KMS-11 (cell line): ENCODE results near the gene TPPP2.

Experiments
- H2AFZ ChIP-seq: fragments of 200-600 bp; sonication (generic); 2 replicates; pipeline ENCODE4 v1.6.1; 2016; ENCODE audit warnings: antibody characterized with exemption, mixed run types, low read depth
- H3K27ac ChIP-seq: fragments of 200-600 bp; sonication (generic); 2 replicates; pipeline ENCODE4 v1.6.1; 2016; ENCODE audit warnings: mild to moderate bottlenecking, mixed run types
- H3K27me3 ChIP-seq: fragments of 200-600 bp; sonication (generic); 2 replicates; pipeline ENCODE4 v1.6.1; 2017; ENCODE audit warnings: mild to moderate bottlenecking, low read depth, mixed run types, moderate library complexity; ENCODE audit not compliant: insufficient read depth
- H3K36me3 ChIP-seq: fragments of 200-600 bp; sonication (generic); 2 replicates; pipeline ENCODE4 v1.6.1; 2017; ENCODE audit warnings: mild to moderate bottlenecking, mixed run types; ENCODE audit not compliant: insufficient read depth
- H3K4me1 ChIP-seq: fragments of 200-600 bp; sonication (generic); 2 replicates; pipeline ENCODE4 v1.6.1; 2016; ENCODE audit warnings: mild to moderate bottlenecking, low read depth, mixed run types; ENCODE audit not compliant: poor library complexity, severe bottlenecking
- H3K4me2 ChIP-seq: fragments of 200-600 bp; sonication (generic); 2 replicates; pipeline ENCODE4 v1.7.0; 2016; ENCODE audit warnings: mild to moderate bottlenecking, mixed run types
- H3K4me3 ChIP-seq: fragments of 200-600 bp; sonication (generic); IDR thresholded peaks from 2 replicates; pipeline ENCODE4 v1.6.1; 2017; ENCODE audit warnings: low read depth, low read length, mixed read lengths; ENCODE audit not compliant: insufficient read depth
- H3K79me2 ChIP-seq: fragments of 200-600 bp; sonication (generic); 2 replicates; pipeline ENCODE4 v1.6.1; 2016; ENCODE audit warnings: low read depth, mixed run types; ENCODE audit not compliant: insufficient read depth
- H3K9ac ChIP-seq: fragments of 200-600 bp; sonication (generic); 2 replicates; pipeline ENCODE4 v1.6.1; 2016; ENCODE audit warnings: mild to moderate bottlenecking, mixed run types
- H4K20me1 ChIP-seq: fragments of 200-600 bp; sonication (generic); 2 replicates; pipeline ENCODE4 v1.6.1; 2016; ENCODE audit warnings: mild to moderate bottlenecking, mixed run types; ENCODE audit not compliant: insufficient read depth
- TF ChIP-seq, protein P1 (sequence below): fragments of 200-600 bp; sonication (generic); conservative IDR thresholded peaks from 2 replicates; pipeline ENCODE4 v1.6.1; 2017; ENCODE audit warnings: low read depth, mild to moderate bottlenecking, antibody characterized with exemption, low read length, moderate library complexity, mixed read lengths

Gene TPPP2

DNA sequence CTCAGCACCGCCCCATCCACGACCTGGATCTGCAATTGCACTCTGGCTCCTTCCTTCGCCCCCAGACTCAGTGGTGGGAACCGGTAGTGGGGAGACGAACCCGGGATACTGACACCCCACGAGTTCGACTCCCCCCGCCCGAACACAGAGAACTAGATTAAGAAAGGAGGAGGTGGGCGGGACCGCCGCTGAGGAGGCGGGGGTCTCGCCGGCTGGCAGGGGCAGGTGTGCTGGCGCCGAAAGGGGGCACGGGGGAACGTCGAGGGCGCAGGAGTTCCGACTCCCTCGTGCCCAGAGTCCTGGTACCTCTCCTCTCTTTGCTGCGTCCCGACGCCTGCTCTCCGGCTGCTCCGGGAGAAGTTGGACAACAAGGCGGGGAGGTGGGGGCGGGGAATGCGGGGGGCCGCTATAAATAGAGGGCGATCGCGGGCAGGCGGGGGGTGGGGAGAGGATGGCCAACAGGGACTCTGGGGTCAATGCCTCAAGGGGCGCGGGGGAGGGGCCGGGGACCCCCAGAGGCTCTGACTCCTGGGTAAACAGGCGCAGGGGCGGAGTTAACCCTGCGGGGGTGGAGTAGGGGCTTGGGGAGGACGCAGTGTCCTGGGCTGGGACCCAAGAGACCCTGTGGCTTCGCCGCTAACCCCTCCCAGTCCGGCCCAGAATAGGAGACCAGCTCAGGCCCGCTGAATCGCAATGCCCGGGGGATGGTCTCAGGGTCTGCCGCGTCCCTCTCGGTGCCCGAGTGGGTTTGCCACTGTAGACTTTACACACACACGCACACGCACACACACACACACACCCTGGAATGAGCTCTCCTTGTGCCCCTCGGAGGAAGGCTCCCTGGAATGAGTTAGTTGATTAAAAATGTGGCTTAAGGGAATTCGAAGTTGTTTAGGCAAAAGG is 4.4 kb upstream of the TPPP2 start:
- H3K9ac ChIP-seq = no peak overlapping the region; the same call in 1 of the 2 replicates
- no peak overlapping the region for H3K4me2 ChIP-seq
- no peaks in the 10 kb centered on the region for H3K27me3 ChIP-seq
- H4K20me1 ChIP-seq = no peaks in the 10 kb centered on the region
- H3K4me1 ChIP-seq = no peaks in the 10 kb centered on the region
- no peaks in the 10 kb centered on the region for H3K79me2 ChIP-seq
- H3K36me3 ChIP-seq = no peaks in the 10 kb centered on the region
- no peak overlapping the region for H3K4me3 ChIP-seq
- peak overlapping the region; percentile 69 for H2AFZ ChIP-seq
- TF ChIP-seq, protein P1, sequence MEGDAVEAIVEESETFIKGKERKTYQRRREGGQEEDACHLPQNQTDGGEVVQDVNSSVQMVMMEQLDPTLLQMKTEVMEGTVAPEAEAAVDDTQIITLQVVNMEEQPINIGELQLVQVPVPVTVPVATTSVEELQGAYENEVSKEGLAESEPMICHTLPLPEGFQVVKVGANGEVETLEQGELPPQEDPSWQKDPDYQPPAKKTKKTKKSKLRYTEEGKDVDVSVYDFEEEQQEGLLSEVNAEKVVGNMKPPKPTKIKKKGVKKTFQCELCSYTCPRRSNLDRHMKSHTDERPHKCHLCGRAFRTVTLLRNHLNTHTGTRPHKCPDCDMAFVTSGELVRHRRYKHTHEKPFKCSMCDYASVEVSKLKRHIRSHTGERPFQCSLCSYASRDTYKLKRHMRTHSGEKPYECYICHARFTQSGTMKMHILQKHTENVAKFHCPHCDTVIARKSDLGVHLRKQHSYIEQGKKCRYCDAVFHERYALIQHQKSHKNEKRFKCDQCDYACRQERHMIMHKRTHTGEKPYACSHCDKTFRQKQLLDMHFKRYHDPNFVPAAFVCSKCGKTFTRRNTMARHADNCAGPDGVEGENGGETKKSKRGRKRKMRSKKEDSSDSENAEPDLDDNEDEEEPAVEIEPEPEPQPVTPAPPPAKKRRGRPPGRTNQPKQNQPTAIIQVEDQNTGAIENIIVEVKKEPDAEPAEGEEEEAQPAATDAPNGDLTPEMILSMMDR = no peak
- no peak overlapping the region for H3K27ac ChIP-seq

DNA sequence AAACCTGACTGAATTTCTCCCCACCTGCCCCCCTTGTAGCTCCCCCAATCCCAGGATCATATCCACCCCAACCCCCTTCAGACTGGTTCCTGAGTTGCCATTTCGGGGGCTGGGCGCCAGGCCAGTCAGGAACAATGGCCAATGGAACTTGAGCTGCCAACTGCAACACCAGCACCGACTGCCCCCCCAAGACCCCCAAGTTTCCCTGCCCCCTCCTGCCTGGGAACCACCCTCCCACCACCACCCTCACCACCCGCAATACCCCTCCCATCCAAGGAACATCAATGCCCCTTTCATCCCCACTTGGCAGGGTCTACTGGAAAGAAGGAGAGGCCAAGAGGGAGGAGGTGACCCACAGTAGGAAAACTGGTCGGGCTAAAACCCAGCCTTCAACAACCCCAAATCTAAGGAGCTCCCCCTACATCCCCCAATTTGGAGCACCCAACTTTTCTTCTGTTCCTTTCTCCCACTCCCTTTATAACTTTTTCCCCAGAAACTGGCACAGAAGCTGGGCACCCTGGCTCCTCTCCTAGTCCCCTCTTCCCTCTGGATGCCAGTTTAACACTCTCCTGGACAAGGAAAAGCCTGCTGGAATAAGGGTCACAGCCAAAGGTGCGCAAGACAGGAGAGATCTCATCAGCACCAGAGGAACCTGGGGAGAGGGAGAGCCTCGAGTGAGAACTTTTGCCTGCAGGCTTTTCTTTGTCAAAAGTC is 3.6 kb upstream of the TPPP2 start:
- Histone ChIP-seq H3K79me2 (no peaks in the 10 kb centered on the region), H2AFZ (no peak overlapping the region), H3K4me2 (no peak overlapping the region), H3K27me3 (no peaks in the 10 kb centered on the region), H3K36me3 (no peaks in the 10 kb centered on the region), H3K4me1 (no peaks in the 10 kb centered on the region), H3K4me3 (no peak overlapping the region), H3K27ac (no peak overlapping the region), H3K9ac (no peak overlapping the region), H4K20me1 (no peaks in the 10 kb centered on the region)
- TF ChIP-seq, protein P1 = no peak

DNA sequence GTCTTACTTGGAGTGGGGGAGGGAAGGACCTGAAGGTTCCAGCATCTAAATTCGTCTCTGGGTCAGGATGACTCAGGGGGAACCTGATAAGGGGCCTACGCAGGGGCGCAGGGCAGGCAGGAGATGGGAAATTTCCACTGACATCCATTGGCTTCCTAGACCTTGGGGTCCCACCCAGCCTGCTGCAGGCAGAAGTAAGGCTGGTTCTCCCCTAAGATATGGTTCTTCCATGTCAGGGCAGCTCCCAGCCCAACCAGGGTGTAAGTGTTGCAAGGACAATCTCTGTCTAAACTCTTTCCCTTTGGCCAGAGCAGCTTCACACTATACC is 3.1 kb upstream of the TPPP2 start:
- Histone ChIP-seq H3K9ac (no peak overlapping the region), H3K4me2 (no peak overlapping the region), H3K4me1 (no peaks in the 10 kb centered on the region), H3K79me2 (no peaks in the 10 kb centered on the region), H3K4me3 (no peak overlapping the region), H3K27me3 (no peaks in the 10 kb centered on the region), H2AFZ (no peak overlapping the region), H4K20me1 (no peaks in the 10 kb centered on the region), H3K36me3 (no peaks in the 10 kb centered on the region), H3K27ac (no peak overlapping the region)
- TF ChIP-seq, protein P1 = no peak

DNA sequence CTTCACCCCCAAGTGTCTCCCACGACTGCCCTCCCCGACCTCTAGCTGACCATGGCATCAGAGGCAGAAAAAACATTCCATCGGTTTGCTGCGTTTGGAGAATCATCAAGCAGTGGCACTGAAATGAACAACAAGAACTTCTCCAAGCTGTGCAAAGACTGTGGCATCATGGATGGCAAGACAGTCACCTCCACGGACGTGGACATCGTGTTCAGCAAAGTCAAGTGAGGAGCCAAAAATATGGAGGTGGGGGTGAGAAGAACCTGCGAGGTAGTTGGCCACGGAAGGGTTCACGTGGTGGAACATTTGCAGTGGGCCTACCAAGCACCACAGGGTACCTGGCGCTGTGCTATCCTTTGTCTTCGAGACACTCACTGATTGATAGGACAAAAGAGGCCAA is 514 bp downstream of the TPPP2 start:
- Histone ChIP-seq H3K9ac (no peak overlapping the region), H3K79me2 (no peaks in the 10 kb centered on the region), H3K4me3 (no peak overlapping the region), H2AFZ (no peak overlapping the region), H3K4me2 (no peak overlapping the region), H3K27ac (no peak overlapping the region), H4K20me1 (no peaks in the 10 kb centered on the region), H3K27me3 (no peaks in the 10 kb centered on the region), H3K36me3 (no peaks in the 10 kb centered on the region), H3K4me1 (no peaks in the 10 kb centered on the region)
- TF ChIP-seq, protein P1 = no peak
